K562 (cell line): ENCODE data around the gene ABCC6. TPM values are rescaled to one million over a fixed set of nuclear protein-coding genes. Genes with fewer than 3 reads are reported as not detected.

Source experiments
- DPF2 ChIP-seq: fragments of 450-650 bp; IDR thresholded peaks from 2 replicates; pipeline ENCODE4 v1.6.1; 2016
- EP300 ChIP-seq: IDR thresholded peaks from 2 replicates; pipeline ENCODE4 v1.6.1; 2012; ENCODE audit warnings: low read length, improper control_type of control experiment
- HMGN3 ChIP-seq: IDR thresholded peaks from 2 replicates; pipeline ENCODE4 v1.6.1; 2011; ENCODE audit warnings: borderline replicate concordance, low read depth, mild to moderate bottlenecking, mixed read lengths, low read length; ENCODE audit not compliant: insufficient read length; ENCODE audit errors: extremely low read depth
- KHSRP ChIP-seq: fragments of 450-650 bp; IDR thresholded peaks from 2 replicates; pipeline ENCODE4 v1.6.1; 2017
- KLF16 ChIP-seq: IDR thresholded peaks from 2 replicates; pipeline ENCODE4 v1.6.1; 2016; ENCODE audit warnings: antibody characterized with exemption
- L3MBTL2 ChIP-seq: fragments of 450-650 bp; IDR thresholded peaks from 2 replicates; pipeline ENCODE4 v1.6.1; 2016; ENCODE audit warnings: mild to moderate bottlenecking, moderate library complexity
- MGA ChIP-seq: fragments of 450-650 bp; IDR thresholded peaks from 2 replicates; pipeline ENCODE4 v1.6.1; 2016; ENCODE audit warnings: mild to moderate bottlenecking, moderate library complexity
- NCOR1 ChIP-seq: fragments of 450-650 bp; IDR thresholded peaks from 2 replicates; pipeline ENCODE4 v1.6.1; 2016; ENCODE audit warnings: mild to moderate bottlenecking, moderate library complexity
- RCOR1 ChIP-seq, 2 experiments: IDR thresholded peaks; 2 replicates each; pipeline ENCODE4 v1.6.1; 2012; ENCODE audit warnings: low read depth in 2 of 2, low read length in 2 of 2, borderline replicate concordance in 1 of 2, improper control_type of control experiment in 1 of 2
- SNAPC5 ChIP-seq: fragments of 250-450 bp; sonication (Bioruptor Pico); IDR thresholded peaks from 2 replicates; pipeline ENCODE4 v1.8.0; 2021; ENCODE audit warnings: moderate library complexity, mild to moderate bottlenecking, inconsistent platforms
- TAL1 ChIP-seq: fragments of 450-650 bp; IDR thresholded peaks from 2 replicates; pipeline ENCODE4 v1.6.1; 2016; ENCODE audit warnings: mild to moderate bottlenecking
- TEAD4 ChIP-seq, 2 experiments: sonication (generic) in 1 of 2; formaldehyde crosslinking in 1 of 2; IDR thresholded peaks; 2 replicates each; pipeline versions ENCODE4 v1.6.1 to v1.8.0; 2012 to 2022; ENCODE audit warnings: borderline replicate concordance in 1 of 2, inconsistent platforms in 1 of 2, low read length in 1 of 2, mild to moderate bottlenecking in 1 of 2, missing genetic modification reagents in 1 of 2
- VEZF1 ChIP-seq: fragments of 200-800 bp; sonication (Bioruptor generic); IDR thresholded peaks from 2 replicates; pipeline ENCODE4 v1.6.1; 2017; ENCODE audit warnings: missing genetic modification characterization, missing compliant biosample characterization
- polyA plus RNA-seq, 8 experiments: library from polyadenylated mRNA; depleted of rRNA in 4 of 8; stranded (reverse) in 5 of 8; unstranded in 3 of 8; fragments of >200 nt; fragmentation: Nextera tagmentation in 2 of 8; fragmentation: Illumina TruSeq in 1 of 8; extraction: Ambion mirVana in 2 of 8; extraction: Trizol in 1 of 8; gene quantifications; 2 replicates each; pipeline versions ENCODE4 v1.2.1 to v1.2.3, GENCODE V29; 2011 to 2014; ENCODE audit warnings: inconsistent platforms in 1 of 8, missing spikeins in 1 of 8
- total RNA-seq, 7 experiments: library from RNA; depleted of rRNA in 6 of 7; stranded (reverse); fragments of >200 nt in 6 of 7; fragmentation: Illumina TruSeq in 2 of 7; extraction: Trizol in 2 of 7; gene quantifications; 2 replicates each; pipeline versions ENCODE4 v1.2.1 to v1.2.3, GENCODE V29; 2011 to 2021; ENCODE audit warnings: low replicate concordance in 1 of 7
- TF ChIP-seq, protein P1 (sequence below): sonication (generic); formaldehyde crosslinking; IDR thresholded peaks from 2 replicates; pipeline ENCODE4 v1.9.0; 2022; ENCODE audit warnings: mild to moderate bottlenecking, missing genetic modification reagents

ABCC6 gene
- total and polyA plus RNA-seq, 9 of the 15 experiments (the other 6 are each of a cell fraction or from before 2014, with no cell fraction given) = 0.03 to 0.46 (median 0.07) TPM; not detected in 4

GRCh38 chr16:16154281-16154951, 68.9 kb downstream of the ABCC6 start (continued):
- TF ChIP-seq MGA = peak; percentile 28; the same call in 1 of the 2 replicates
- peak; percentile 82 for TF ChIP-seq TEAD4 (IDR thresholded peaks at IDR 0.05; ENCODE audit: low read length)
- TF ChIP-seq TEAD4 (CRISPR knock-in tag; IDR thresholded peaks at IDR 0.05; ENCODE audit: borderline replicate concordance) = no peak
- TF ChIP-seq, protein P1, sequence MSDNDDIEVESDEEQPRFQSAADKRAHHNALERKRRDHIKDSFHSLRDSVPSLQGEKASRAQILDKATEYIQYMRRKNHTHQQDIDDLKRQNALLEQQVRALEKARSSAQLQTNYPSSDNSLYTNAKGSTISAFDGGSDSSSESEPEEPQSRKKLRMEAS = peak; percentile 49; the same call in 1 of the 2 replicates
- peak; percentile 29; the same call in 1 of the 2 replicates for TF ChIP-seq EP300
- TF ChIP-seq KLF16 = 0 out of 2 replicates have a peak, but pooled peaks have one; percentile 42
- TF ChIP-seq L3MBTL2 = peak; percentile 52
- TF ChIP-seq DPF2 = 0 out of 2 replicates have a peak, but pooled peaks have one; percentile 13
- 0 out of 4 replicates have a peak, but pooled peaks of 1 of the 2 experiments have one; percentile 4 for TF ChIP-seq RCOR1 (IDR thresholded peaks at IDR 0.05; ENCODE audit: borderline replicate concordance in 1 of 2, low read depth in 2 of 2, low read length in 2 of 2)
- peak; percentile 46 for TF ChIP-seq NCOR1
- TF ChIP-seq HMGN3 = peak; percentile 28
- TF ChIP-seq VEZF1 = peak; percentile 54
- TF ChIP-seq TAL1 = peak; percentile 52
- TF ChIP-seq SNAPC5 (CRISPR knock-in tag) = no peak
- no peak for TF ChIP-seq KHSRP
